Sigmoid colon (tissue), 7 donors: ENCODE data around the gene POT1. TPM values are rescaled to one million over a fixed set of nuclear protein-coding genes. Genes with fewer than 3 reads are reported as not detected.

Experiments
- DNase-seq: peaks from one replicate; pipeline ENCODE4 v3.0.0-alpha.2; 2019
- H3K27ac ChIP-seq, 4 donors: fragments of 200-600 bp; sonication (generic); one replicate each; pipeline ENCODE4 v1.5.1; 2016 to 2019; ENCODE audit warnings: mild to moderate bottlenecking in 1 of 4
- H3K27me3 ChIP-seq, 3 donors: fragments of 200-600 bp; sonication (generic); one replicate each; pipeline ENCODE4 v1.5.1; 2019; ENCODE audit warnings: mild to moderate bottlenecking in 1 of 3
- H3K36me3 ChIP-seq, 4 donors: fragments of 200-600 bp; sonication (generic); one replicate each; pipeline ENCODE4 v1.5.1; 2016 to 2019
- H3K4me1 ChIP-seq, 4 donors: fragments of 200-600 bp; sonication (generic); one replicate each; pipeline ENCODE4 v1.5.1; 2017 to 2019
- H3K4me3 ChIP-seq, 4 donors: fragments of 200-600 bp; sonication (generic); one replicate each; pipeline ENCODE4 v1.5.1; 2017 to 2019; ENCODE audit warnings: mild to moderate bottlenecking in 2 of 4, moderate library complexity in 1 of 4
- H3K9me3 ChIP-seq, 4 donors: fragments of 200-600 bp in 3 of 4; sonication (generic) in 3 of 4; one replicate each; pipeline versions ENCODE4 v1.5.1 to v1.6.1; 2013 to 2019
- CTCF ChIP-seq, 4 experiments: fragments of 450-650 bp in 3 of 4; fragments of 200-600 bp in 1 of 4; IDR thresholded peaks; one replicate each; pipeline ENCODE4 v1.5.1; 2016 to 2019; ENCODE audit warnings: antibody characterized with exemption in 4 of 4, mild to moderate bottlenecking in 3 of 4, moderate library complexity in 2 of 4
- EP300 ChIP-seq, 4 donors: sonication (generic); formaldehyde crosslinking; IDR thresholded peaks; one replicate each; pipeline ENCODE4 v1.6.1; 2017; ENCODE audit warnings: antibody characterized with exemption in 4 of 4
- POLR2A ChIP-seq, 2 donors: fragments of 450-650 bp; IDR thresholded peaks; one replicate each; pipeline ENCODE4 v1.6.1; 2016; ENCODE audit warnings: antibody characterized with exemption in 2 of 2, mild to moderate bottlenecking in 2 of 2, moderate library complexity in 2 of 2
- POLR2AphosphoS5 ChIP-seq, 4 donors: sonication (generic); formaldehyde crosslinking; IDR thresholded peaks; one replicate each; pipeline ENCODE4 v1.6.1; 2017; ENCODE audit warnings: antibody characterized with exemption in 4 of 4
- WGBS, 2 donors: extraction: QIAGEN DNeasy Blood & Tissue Kit; methylation state at CpG; one replicate each; pipeline ENCODE4 v1.1.7; 2013; 5-methylcytosine and 5-hydroxymethylcytosine counted together
- intact Hi-C: fragments of 100-400 bp; cut with DNase I; formaldehyde crosslinking; loops from one replicate; pipeline ENCODE4 v1.15.1; 2023
- polyA plus RNA-seq, 3 donors: library from polyadenylated mRNA; stranded (reverse); fragments of 200-250 nt; gene quantifications; one replicate each; pipeline ENCODE4 v1.2.3, GENCODE V29; 2013
- total RNA-seq, 4 donors: library from RNA; depleted of rRNA; stranded (reverse); fragments of >200 nt; gene quantifications; one replicate each; pipeline ENCODE4 v1.1.0, GENCODE V29; 2016
- donor health status: healthy with polysubstance abuse.
- donor health status: Bipolar disorder and iron deficiency.
- donor health status: healthy.

Gene POT1
- total and polyA plus RNA-seq, 7 donors = 3.6 to 26.2 (median 18.9) TPM

GRCh38 chr7:124879771-124880170 is 49.9 kb downstream of the POT1 start:
- Histone ChIP-seq H3K9me3 (no peaks in the 10 kb centered on the region), H3K27me3 (no peaks in the 10 kb centered on the region), H3K4me1 (no peaks in the 10 kb centered on the region), H3K27ac (no peak overlapping the region), H3K36me3 (no peaks in the 10 kb centered on the region), H3K4me3 (no peak overlapping the region)
- 82 to 90% methylated on average over 1 of the region's 1 CpG for WGBS, 2 donors
- no peak for DNase-seq
- no peak for TF ChIP-seq EP300 (IDR thresholded peaks at IDR 0.05)
- TF ChIP-seq CTCF (IDR thresholded peaks at IDR 0.05) = no peak
- TF ChIP-seq POLR2A (IDR thresholded peaks at IDR 0.05) = no peak
- no peak for TF ChIP-seq POLR2AphosphoS5 (IDR thresholded peaks at IDR 0.05)
- intact Hi-C loops = no loop called here

- WGBS, 2 donors = 80 to 82% methylated on average over 2 of the region's 2 CpGs
- H3K27ac ChIP-seq = no peak overlapping the region
- TF ChIP-seq POLR2AphosphoS5 (IDR thresholded peaks at IDR 0.05) = no peak
- no peak for TF ChIP-seq EP300 (IDR thresholded peaks at IDR 0.05)
- no peak for TF ChIP-seq CTCF (IDR thresholded peaks at IDR 0.05)
- TF ChIP-seq POLR2A (IDR thresholded peaks at IDR 0.05) = no peak
Measured at GRCh38 chr7:124879103-124879502, 50.5 kb downstream of the POT1 start.

GRCh38 chr7:124874644-124875163 is 54.9 kb downstream of the POT1 start:
- Histone ChIP-seq H3K4me1 (no peaks in the 10 kb centered on the region), H3K27me3 (no peaks in the 10 kb centered on the region), H3K36me3 (no peaks in the 10 kb centered on the region), H3K9me3 (no peaks in the 10 kb centered on the region), H3K4me3 (no peak overlapping the region), H3K27ac (no peak overlapping the region)
- no peak for DNase-seq
- TF ChIP-seq CTCF (IDR thresholded peaks at IDR 0.05) = no peak
- no peak for TF ChIP-seq POLR2A (IDR thresholded peaks at IDR 0.05)
- TF ChIP-seq EP300 (IDR thresholded peaks at IDR 0.05) = no peak
- TF ChIP-seq POLR2AphosphoS5 (IDR thresholded peaks at IDR 0.05) = no peak
- WGBS, 2 donors = 96 to 98% methylated on average over 3 of the region's 3 CpGs
- intact Hi-C loops = no loop called here

More at GRCh38 chr7:124879103-124879502, 50.5 kb downstream of the POT1 start:
- intact Hi-C loops = no loop called here
- H3K4me3 ChIP-seq = no peak overlapping the region
- no peak for DNase-seq
- no peaks in the 10 kb centered on the region for H3K4me1 ChIP-seq
- no peaks in the 10 kb centered on the region for H3K36me3 ChIP-seq
- H3K9me3 ChIP-seq = no peaks in the 10 kb centered on the region
- H3K27me3 ChIP-seq = no peaks in the 10 kb centered on the region

GRCh38 chr7:124857672-124858235 is 71.9 kb downstream of the POT1 start:
- intact Hi-C loops = no loop called here
- Histone ChIP-seq H3K4me1 (no peaks in the 10 kb centered on the region), H3K4me3 (no peak overlapping the region), H3K9me3 (no peaks in the 10 kb centered on the region), H3K27ac (no peak overlapping the region), H3K36me3 (peaks cover 0 to 21% (median 2%) of the 10 kb centered on the region in 4 donors), H3K27me3 (no peaks in the 10 kb centered on the region)
- 85 to 93% methylated on average over 5 of the region's 5 CpGs for WGBS, 2 donors
- TF ChIP-seq POLR2AphosphoS5 (IDR thresholded peaks at IDR 0.05) = no peak
- TF ChIP-seq POLR2A (IDR thresholded peaks at IDR 0.05) = no peak
- TF ChIP-seq CTCF (IDR thresholded peaks at IDR 0.05) = no peak
- no peak for TF ChIP-seq EP300 (IDR thresholded peaks at IDR 0.05)
- no peak for DNase-seq
